Right lobe of liver (tissue), 6 donors: Measurements from ENCODE around the gene BTBD2. TPM values are rescaled to one million over a fixed set of nuclear protein-coding genes. Genes with fewer than 3 reads are reported as not detected.

Source experiments
- ATAC-seq, 4 donors: fragments of 200-7000 bp; cut with Tn5 transposase; one replicate each; pipeline ENCODE4 v1.9.1; 2020; ENCODE audit warnings: mild to moderate bottlenecking in 4 of 4, moderate library complexity in 4 of 4
- DNase-seq, 3 donors: peaks; one replicate each; pipeline ENCODE4 v3.0.0-alpha.2; 2020
- H3K27ac ChIP-seq, 3 donors: fragments of 200-600 bp; one replicate each; pipeline ENCODE4 v1.8.0; 2022
- H3K27me3 ChIP-seq, 2 donors: fragments of 200-600 bp; one replicate each; pipeline ENCODE4 v1.8.0; 2022
- H3K36me3 ChIP-seq, 4 donors: fragments of 200-600 bp; sonication (generic) in 1 of 4; one replicate each; pipeline versions ENCODE4 v1.5.1 to v1.8.0; 2017 to 2022; ENCODE audit warnings: control low read depth in 1 of 4
- H3K4me1 ChIP-seq, 4 donors: fragments of 200-600 bp; sonication (generic) in 1 of 4; one replicate each; pipeline versions ENCODE4 v1.5.1 to v1.8.0; 2017 to 2022; ENCODE audit warnings: control low read depth in 1 of 4
- H3K4me3 ChIP-seq, 3 donors: fragments of 200-600 bp; one replicate each; pipeline ENCODE4 v1.8.0; 2022
- H3K9me3 ChIP-seq, 4 donors: fragments of 200-600 bp; sonication (generic) in 1 of 4; one replicate each; pipeline versions ENCODE4 v1.5.1 to v1.8.0; 2017 to 2022; ENCODE audit warnings: control low read depth in 1 of 4
- POLR2A ChIP-seq: fragments of 450-650 bp; IDR thresholded peaks from one replicate; pipeline ENCODE4 v1.6.1; 2017; ENCODE audit warnings: antibody characterized with exemption, mild to moderate bottlenecking
- WGBS: methylation state at CpG from one replicate; pipeline ENCODE4 v1.1.6; 2018; ENCODE audit warnings: low coverage, low lambda C conversion rate; ENCODE audit not compliant: insufficient coverage; ENCODE audit errors: missing lambda C conversion rate; 5-methylcytosine and 5-hydroxymethylcytosine counted together
- intact Hi-C, 2 donors: fragments of 100-400 bp; cut with DNase I; formaldehyde crosslinking; loops; one replicate each; pipeline versions ENCODE4 v1.11.2 to v1.14.1; 2022
- total RNA-seq, 6 experiments: library from RNA; depleted of rRNA in 2 of 6; stranded (reverse); fragments of >200 nt in 2 of 6; fragmentation: NEBNext Ultra II Directional in 3 of 6; extraction: Animal tissue kit (Norgen Biotek cat#: 25700) in 3 of 6; gene quantifications; one replicate each; pipeline versions ENCODE4 v1.1.0 to v1.2.4, GENCODE V29; 2016 to 2023
- TF ChIP-seq, protein P1 (sequence below), 4 donors: fragments of 200-600 bp in 3 of 4; fragments of 450-650 bp in 1 of 4; IDR thresholded peaks; one replicate each; pipeline versions ENCODE4 v1.5.1 to v1.8.0; 2016 to 2022; ENCODE audit warnings: antibody characterized with exemption in 4 of 4, mild to moderate bottlenecking in 2 of 4
- donor health status: DM: no; HTN: yes; CAD: no.
- donor health status: DM: no; HTN: no; CAD: no.
- donor health status: DM: no; HTN: no; CAD: no.
- donor health status: DM: no; HTN: yes; CAD: no.
- donor health status: DM: no; HTN: yes; CAD: no.

BTBD2 gene
- total RNA-seq, 6 experiments from 2014 or later, result 22.2 to 42.6 (median 29.2) TPM

DNA sequence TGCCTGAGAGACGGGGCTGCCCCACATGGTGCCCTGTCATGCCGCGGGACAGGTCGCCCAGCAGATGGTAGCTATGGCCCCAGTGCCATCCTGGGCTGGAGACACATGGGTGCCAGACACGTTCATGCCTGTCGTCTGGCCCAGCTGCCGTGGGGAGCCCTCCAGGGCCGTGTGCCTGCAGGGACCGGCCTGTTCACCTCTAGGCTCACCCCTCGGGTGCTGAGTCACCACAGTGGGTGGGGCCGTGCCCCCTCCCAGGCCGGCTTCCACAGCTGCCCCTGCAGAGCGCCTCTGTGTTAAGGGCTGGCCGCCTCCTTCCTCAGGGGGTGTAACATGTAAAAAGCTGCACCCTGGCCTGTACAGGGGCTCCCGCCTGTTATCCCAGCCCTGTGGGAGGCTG lies 38.4 kb downstream of the BTBD2 start:
- Histone ChIP-seq H3K36me3 (peaks cover 0 to 29% (median 6%) of the 10 kb centered on the region in 4 donors), H3K4me3 (no peak overlapping the region), H3K4me1 (no peaks in the 10 kb centered on the region), H3K27ac (no peak overlapping the region), H3K9me3 (no peaks in the 10 kb centered on the region), H3K27me3 (no peaks in the 10 kb centered on the region)
- intact Hi-C loops, result no loop called here
- ATAC-seq (no peak), DNase-seq (no peak)
- TF ChIP-seq, protein P1, sequence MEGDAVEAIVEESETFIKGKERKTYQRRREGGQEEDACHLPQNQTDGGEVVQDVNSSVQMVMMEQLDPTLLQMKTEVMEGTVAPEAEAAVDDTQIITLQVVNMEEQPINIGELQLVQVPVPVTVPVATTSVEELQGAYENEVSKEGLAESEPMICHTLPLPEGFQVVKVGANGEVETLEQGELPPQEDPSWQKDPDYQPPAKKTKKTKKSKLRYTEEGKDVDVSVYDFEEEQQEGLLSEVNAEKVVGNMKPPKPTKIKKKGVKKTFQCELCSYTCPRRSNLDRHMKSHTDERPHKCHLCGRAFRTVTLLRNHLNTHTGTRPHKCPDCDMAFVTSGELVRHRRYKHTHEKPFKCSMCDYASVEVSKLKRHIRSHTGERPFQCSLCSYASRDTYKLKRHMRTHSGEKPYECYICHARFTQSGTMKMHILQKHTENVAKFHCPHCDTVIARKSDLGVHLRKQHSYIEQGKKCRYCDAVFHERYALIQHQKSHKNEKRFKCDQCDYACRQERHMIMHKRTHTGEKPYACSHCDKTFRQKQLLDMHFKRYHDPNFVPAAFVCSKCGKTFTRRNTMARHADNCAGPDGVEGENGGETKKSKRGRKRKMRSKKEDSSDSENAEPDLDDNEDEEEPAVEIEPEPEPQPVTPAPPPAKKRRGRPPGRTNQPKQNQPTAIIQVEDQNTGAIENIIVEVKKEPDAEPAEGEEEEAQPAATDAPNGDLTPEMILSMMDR (IDR thresholded peaks at IDR 0.05), result no peak
- TF ChIP-seq POLR2A, result no peak
- WGBS, result no CpG with 5 or more reads among the region's 15 CpGs

DNA sequence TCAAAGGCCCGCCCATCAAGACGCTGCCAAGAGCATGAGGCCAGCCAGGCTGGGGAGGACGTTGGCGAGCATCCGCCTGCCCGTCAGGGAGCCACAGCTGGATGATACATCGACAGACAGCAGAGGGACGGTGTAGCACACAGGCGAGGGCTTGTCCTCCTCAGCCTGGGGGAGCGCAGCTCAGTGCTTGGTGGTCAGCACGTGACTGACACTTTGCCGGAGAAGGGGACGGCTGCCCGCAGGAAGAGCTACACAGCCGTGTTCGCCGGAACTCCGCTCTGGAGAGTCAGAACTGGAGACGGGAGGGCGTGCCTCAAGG lies 40.4 kb downstream of the BTBD2 start:
- Histone ChIP-seq H3K4me3 (no peak overlapping the region), H3K27ac (no peak overlapping the region), H3K9me3 (no peaks in the 10 kb centered on the region), H3K36me3 (peaks cover 0 to 12% (median 4%) of the 10 kb centered on the region in 4 donors), H3K4me1 (no peaks in the 10 kb centered on the region), H3K27me3 (no peaks in the 10 kb centered on the region)
- TF ChIP-seq POLR2A, result no peak
- TF ChIP-seq, protein P1 (IDR thresholded peaks at IDR 0.05), result no peak
- 82% methylated on average over 11 of the region's 20 CpGs for WGBS
- intact Hi-C loops, result no loop called here
- ATAC-seq, result no peak
- DNase-seq, result no peak

GRCh38 chr19:1974381-1975161 lies 40.9 kb downstream of the BTBD2 start:
- H3K27ac ChIP-seq, result no peak overlapping the region
- no peaks in the 10 kb centered on the region for H3K4me1 ChIP-seq
- TF ChIP-seq POLR2A, result no peak
- TF ChIP-seq, protein P1 (IDR thresholded peaks at IDR 0.05), result no peak
- no peaks in the 10 kb centered on the region for H3K9me3 ChIP-seq
- DNase-seq (no peak), ATAC-seq (no peak)
- no peak overlapping the region for H3K4me3 ChIP-seq
- no CpG with 5 or more reads among the region's 28 CpGs for WGBS
- intact Hi-C loops, result no loop called here
- H3K36me3 ChIP-seq, result peaks cover 0 to 7% (median under 1%) of the 10 kb centered on the region in 4 donors
- no peaks in the 10 kb centered on the region for H3K27me3 ChIP-seq

DNA sequence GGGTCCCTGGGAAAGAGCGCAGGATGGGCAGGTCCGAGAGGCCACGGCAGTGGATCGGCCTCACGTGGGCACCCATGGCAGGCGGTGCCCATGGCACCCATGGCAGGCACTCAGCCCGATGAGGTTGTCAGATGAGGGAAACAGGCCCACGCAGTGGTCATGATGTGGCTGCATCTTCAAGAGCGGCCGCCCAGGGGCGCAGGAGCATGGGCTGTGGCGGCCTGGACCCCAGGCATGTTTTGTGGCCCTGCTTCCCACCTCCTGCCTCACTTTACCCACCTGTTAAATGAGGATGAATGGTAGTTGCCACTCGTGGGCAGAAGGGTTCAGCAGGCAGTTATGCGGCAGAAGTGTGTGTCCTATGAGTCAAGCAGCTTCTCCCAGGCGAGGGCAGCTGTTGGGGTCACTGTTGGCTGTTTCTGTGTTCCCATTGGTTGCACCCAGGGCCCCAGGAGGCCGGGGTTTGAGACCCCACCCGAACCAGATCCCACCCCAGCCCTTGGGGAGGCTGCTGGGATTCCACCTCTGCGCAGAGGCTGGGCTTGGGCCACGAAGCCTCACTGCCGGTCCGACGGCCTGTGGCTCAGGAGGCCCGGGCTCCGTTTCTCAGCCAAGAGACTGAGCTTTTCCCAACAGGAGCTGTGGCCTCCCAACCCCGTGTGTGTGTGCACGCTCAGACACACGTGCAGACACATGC lies 44.6 kb downstream of the BTBD2 start:
- H3K36me3 ChIP-seq, result no peaks in the 10 kb centered on the region
- WGBS, result 75% methylated on average over 2 of the region's 27 CpGs
- intact Hi-C loops, result no loop called here

More for the DNA sequence above, 44.6 kb downstream of the BTBD2 start:
- H3K9me3 ChIP-seq, result no peaks in the 10 kb centered on the region
- H3K4me1 ChIP-seq, result no peaks in the 10 kb centered on the region
- H3K27ac ChIP-seq, result no peak overlapping the region
- H3K27me3 ChIP-seq, result no peaks in the 10 kb centered on the region
- no peak overlapping the region for H3K4me3 ChIP-seq
- no peak for TF ChIP-seq POLR2A
- TF ChIP-seq, protein P1 (IDR thresholded peaks at IDR 0.05), result no peak
- ATAC-seq, result peak in 1 of 4 donors; percentile 21
- no peak for DNase-seq
